Ammon's horn (tissue), 1 donor: ENCODE measurements around the gene GGA1.

Experiments
- DNase-seq: peaks from one replicate; pipeline ENCODE4 v3.0.0-alpha.2; 2016; ENCODE audit warnings: low spot score

The GGA1 gene

GRCh38 chr22:37674951-37675929 lies 66.6 kb downstream of the GGA1 start, which contains the start of gene LGALS1:
Gene LGALS1 (plus strand): TSS chr22:37675636. CDS start chr22:37675703, 67 bp downstream.
- peak; percentile 86 for DNase-seq

GRCh38 chr22:37675930-37676735 lies 67.5 kb downstream of the GGA1 start:
- no peak for DNase-seq

GRCh38 chr22:37676736-37677492 lies 68.3 kb downstream of the GGA1 start:
- peak; percentile 49 for DNase-seq

GRCh38 chr22:37677493-37677974 lies 68.9 kb downstream of the GGA1 start:
- DNase-seq, result no peak

DNA sequence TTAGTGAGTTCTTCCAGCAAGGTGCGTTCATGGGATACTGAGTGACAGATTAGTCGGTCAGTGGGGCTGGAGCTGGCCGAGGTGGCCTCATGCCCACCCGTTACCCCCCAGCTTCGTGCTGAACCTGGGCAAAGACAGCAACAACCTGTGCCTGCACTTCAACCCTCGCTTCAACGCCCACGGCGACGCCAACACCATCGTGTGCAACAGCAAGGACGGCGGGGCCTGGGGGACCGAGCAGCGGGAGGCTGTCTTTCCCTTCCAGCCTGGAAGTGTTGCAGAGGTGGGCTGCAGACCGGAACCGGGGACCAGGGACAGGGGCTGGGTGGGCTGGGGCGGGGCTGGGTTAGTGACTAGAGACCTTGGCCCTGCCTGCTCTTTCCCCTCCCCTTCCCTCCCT lies 69.7 kb downstream of the GGA1 start:
- no peak for DNase-seq

DNA sequence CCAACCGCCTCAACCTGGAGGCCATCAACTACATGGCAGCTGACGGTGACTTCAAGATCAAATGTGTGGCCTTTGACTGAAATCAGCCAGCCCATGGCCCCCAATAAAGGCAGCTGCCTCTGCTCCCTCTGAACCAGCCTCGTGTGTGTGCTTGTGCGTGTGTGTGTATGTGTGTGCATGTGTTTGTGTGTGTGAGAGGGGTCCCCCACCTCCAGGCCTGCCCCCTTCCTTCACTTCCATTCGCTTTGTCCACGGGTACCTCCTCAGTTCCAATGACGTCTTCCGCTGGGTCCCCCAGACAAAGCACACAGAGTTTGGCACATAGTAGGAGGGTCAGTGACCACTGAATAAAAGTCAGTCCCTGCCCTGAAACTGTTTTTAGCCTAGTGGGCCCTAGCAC lies 71.0 kb downstream of the GGA1 start:
- no peak for DNase-seq

GRCh38 chr22:37680191-37680851 lies 71.7 kb downstream of the GGA1 start:
- DNase-seq, result no peak

GRCh38 chr22:37681001-37681424 lies 72.4 kb downstream of the GGA1 start:
- no peak for DNase-seq

GRCh38 chr22:37681556-37682049 lies 73.0 kb downstream of the GGA1 start:
- peak; percentile 81 for DNase-seq
